Retinal pigment epithelial cell (primary cell): ENCODE measurements around the gene SMPD3.

Source experiments
- DNase-seq: peaks from one replicate; pipeline ENCODE4 v3.0.0-alpha.2; 2010; ENCODE audit warnings: low read depth
- H3K4me3 ChIP-seq: 2 replicates; pipeline ENCODE4 v1.5.1; 2011; ENCODE audit warnings: mild to moderate bottlenecking, low read length, control low read depth, moderate library complexity
- TF ChIP-seq, protein P1 (sequence below): conservative IDR thresholded peaks from 2 replicates; pipeline ENCODE4 v1.5.1; 2011; ENCODE audit warnings: low read depth, low read length, control low read depth, inconsistent platforms

SMPD3 gene

DNA sequence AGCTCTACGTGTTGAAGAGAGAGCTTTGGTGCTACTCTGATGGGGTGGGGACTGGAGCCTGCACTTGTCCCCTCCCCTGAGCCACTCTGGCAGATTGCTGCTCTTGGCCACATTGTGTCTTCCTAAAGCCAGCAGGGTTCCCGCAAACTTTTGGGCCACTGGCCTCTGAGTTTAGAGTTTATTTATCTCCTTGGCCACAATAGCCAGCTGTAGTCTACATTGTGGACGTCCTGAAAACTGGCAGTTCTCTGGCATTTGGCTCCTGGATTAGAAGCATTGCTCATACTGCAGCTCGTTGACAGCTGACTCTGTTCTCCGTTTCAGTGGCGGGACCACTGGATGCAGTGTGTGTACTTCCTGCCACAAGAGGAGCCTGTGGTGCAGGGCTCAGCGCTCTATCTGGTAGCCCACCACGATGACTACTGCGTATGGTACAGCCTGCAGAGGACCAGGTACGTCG lies 102.9 kb downstream of the SMPD3 start:
- H3K4me3 ChIP-seq = no peak overlapping the region
- no peak for DNase-seq
- TF ChIP-seq, protein P1, sequence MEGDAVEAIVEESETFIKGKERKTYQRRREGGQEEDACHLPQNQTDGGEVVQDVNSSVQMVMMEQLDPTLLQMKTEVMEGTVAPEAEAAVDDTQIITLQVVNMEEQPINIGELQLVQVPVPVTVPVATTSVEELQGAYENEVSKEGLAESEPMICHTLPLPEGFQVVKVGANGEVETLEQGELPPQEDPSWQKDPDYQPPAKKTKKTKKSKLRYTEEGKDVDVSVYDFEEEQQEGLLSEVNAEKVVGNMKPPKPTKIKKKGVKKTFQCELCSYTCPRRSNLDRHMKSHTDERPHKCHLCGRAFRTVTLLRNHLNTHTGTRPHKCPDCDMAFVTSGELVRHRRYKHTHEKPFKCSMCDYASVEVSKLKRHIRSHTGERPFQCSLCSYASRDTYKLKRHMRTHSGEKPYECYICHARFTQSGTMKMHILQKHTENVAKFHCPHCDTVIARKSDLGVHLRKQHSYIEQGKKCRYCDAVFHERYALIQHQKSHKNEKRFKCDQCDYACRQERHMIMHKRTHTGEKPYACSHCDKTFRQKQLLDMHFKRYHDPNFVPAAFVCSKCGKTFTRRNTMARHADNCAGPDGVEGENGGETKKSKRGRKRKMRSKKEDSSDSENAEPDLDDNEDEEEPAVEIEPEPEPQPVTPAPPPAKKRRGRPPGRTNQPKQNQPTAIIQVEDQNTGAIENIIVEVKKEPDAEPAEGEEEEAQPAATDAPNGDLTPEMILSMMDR = no peak

DNA sequence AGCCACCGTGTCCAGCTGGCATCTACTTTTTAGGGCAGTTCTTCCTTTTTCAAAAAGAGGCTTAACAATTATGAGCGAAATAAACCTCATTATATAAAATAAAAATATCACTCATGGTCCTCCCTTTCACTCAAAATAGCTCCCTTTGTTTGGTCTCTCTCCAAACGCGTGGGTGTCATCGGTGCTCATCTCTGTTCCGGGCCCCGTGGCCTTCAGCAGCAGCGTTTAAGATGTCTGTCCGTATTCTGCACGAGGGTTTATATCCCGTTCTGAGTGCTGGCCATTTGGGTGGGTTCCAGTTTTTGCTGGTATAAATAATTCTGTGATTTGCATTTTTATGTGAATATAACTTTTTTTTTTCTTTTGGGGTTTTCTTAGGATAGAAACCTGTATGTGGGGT lies 104.1 kb downstream of the SMPD3 start:
- TF ChIP-seq, protein P1 = no peak
- no peak for DNase-seq
- no peak overlapping the region for H3K4me3 ChIP-seq

DNA sequence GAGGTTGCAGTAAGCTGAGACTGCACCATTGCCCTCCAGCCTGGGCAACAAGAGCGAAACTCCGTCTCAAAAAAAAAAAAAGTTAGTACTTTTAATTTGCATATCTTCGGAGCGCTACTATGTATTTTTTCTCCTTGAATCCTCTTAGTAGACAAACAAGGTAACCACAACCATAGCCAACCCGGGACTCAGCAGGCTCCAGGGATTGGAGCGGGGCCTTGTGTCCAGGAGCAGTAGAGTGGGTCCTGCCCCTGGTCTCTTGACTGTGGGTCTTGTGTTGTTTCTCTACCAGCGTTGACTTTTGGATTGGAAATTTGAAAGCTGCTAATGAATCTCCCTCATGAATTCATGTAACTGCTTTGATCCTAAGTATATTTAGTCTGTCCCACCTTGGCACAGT lies 105.2 kb downstream of the SMPD3 start:
- H3K4me3 ChIP-seq = no peak overlapping the region
- TF ChIP-seq, protein P1 = no peak
- DNase-seq = no peak

DNA sequence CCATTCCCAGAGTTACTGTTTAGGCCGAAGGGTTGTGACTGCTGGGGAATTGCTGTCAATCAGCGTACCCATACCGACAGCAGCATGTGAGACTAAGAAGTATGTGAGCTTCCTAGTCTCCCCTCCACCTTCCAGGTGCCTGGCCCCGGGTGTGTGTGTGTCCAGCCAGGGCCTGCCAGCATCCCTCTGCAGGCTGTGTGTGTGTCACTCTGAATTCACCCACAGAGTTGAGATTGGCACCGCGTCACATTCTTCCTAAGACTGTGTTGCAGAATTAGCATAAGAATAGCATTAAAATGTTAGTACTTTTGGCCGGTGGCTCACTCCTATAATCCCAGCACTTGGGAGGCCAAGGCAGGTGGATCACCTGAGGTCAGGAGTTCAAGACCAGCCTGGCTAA lies 105.7 kb downstream of the SMPD3 start:
- no peak for DNase-seq
- H3K4me3 ChIP-seq = no peak overlapping the region
- TF ChIP-seq, protein P1 = no peak

DNA sequence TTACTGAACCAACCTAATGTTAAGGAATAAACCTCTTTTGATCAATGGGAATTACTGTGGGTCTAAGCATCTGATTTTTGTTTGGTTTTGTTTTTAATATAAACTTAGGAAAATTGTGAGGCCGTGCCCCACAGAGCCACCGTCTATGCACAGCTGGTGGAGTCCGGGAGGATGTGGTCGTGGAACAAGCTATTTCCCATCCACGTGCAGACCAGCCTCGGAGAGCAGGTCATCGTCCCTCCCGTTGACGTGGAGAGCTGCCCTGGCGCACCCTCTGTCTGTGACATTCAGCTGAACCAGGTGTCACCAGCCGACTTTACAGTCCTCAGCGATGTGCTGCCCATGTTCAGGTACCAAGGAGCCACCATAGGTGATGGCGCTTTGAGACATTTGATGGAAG lies 109.1 kb downstream of the SMPD3 start:
- TF ChIP-seq, protein P1 = no peak
- DNase-seq = no peak
- H3K4me3 ChIP-seq = no peak overlapping the region

DNA sequence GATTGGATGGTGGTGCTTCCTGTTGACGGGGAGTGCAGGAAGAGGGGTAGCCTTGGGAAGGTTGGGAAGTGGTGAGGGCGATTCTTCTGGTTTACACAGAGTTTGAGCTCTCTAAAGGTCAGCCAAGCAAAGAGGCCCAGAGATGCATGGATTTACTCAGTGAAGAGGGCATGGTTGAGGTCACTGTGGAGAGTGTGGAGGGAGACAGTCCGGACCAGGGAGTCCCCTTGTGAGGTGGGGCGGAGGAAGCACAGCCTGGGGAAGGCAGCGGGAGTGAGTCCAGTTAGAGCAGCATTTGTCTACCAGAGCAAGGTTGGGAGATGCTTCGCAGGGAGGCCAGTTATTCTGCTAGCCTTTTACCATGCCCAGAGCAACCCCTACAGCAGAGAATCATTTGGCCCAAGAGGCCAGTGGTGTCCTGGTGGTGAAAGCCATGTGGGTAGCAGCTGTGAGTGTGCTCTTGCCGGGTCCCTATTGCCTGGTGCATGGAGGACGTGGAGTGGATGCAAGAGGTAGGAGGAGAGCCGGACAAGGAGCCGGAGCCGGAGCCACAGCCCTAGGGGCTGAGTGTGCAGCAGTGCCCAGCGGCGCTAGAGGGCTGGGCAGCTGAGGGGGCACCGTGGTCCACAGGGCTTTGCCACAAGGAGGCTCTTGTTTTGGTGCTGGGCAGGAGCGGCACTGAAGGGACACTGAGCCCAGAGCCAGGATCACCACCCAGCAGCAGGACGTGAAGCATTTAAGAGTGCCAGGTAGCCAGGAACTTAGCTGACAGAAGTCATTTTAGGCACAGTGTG lies 109.8 kb downstream of the SMPD3 start:
- no peak for DNase-seq
- no peak overlapping the region for H3K4me3 ChIP-seq
- TF ChIP-seq, protein P1 = no peak

DNA sequence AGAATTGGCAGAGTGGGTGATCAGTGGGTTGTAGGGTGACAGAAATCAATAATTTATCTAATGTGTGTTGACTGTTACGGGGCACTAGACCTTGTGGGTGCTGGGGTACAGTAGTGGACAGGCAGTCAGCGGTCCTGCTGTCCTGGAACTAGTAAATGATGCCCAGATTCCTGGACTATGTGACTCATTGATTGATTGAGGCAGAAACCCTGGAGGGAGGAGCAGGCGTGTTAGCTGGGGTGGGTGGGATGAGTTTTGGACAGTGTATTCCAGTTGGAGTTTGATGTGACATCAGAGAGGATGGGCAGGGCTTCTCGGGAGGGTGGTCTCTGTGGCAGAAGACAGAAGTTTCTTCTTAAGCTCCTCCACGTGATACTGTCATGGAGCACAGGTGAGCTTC lies 113.1 kb downstream of the SMPD3 start:
- H3K4me3 ChIP-seq = no peak overlapping the region
- no peak for DNase-seq
- TF ChIP-seq, protein P1 = no peak
